HG03064 (cell line): Measurements from ENCODE around the gene LIF.
"Not testable (repeated sequence)": the region's sequence is repeated elsewhere in the genome, so short reads cannot be mapped to it uniquely, and the experiment has no call there.

Experiments
- ATAC-seq: cut with Tn5 transposase; IDR thresholded peaks from one replicate; pipeline ENCODE4 v1.9.1; 2021; ENCODE audit warnings: low read depth; ENCODE audit not compliant: unreplicated experiment

The LIF gene

GRCh38 chr22:30245181-30245984 is 1.2 kb downstream of the LIF start:
- ATAC-seq = no peak

- ATAC-seq = no peak
These were observed 1.9 kb downstream of the LIF start for GRCh38 chr22:30244641-30245040.

DNA sequence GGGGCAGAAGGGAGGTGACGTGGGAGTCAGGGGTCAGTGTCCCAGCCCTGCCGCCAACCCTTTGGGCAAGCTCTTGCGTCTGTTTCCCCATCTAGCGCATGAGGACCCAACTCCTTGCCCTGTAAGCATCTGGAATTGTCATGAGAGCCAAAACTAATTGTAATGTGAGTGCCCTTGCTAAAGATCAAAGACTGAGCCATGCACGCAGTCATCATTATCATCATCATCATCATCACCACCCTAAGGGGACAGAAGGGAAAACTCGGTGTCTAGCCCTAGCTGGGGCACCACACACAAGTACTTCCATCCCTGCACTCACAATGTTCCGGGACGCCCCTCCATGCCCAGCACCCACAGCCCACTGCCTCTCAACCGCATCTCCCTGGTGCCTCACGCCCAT is 2.5 kb downstream of the LIF start:
- ATAC-seq = no peak

DNA sequence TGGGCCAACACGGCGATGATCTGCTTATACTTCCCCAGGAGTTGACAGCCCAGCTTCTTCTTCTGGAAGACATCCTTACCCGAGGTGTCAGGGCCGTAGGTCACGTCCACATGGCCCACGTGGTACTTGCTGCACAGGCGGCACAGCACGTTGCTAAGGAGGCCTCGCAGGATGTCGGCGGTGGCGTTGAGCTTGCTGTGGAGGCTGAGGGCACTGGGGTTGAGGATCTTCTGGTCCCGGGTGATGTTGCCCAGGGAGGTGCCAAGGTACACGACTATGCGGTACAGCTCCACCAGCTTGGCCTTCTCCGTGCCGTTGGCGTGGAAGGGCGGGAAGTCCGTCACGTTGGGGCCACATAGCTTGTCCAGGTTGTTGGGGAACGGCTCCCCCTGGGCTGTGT is 2.9 kb downstream of the LIF start:
- no peak for ATAC-seq

GRCh38 chr22:30241576-30242371 is 4.8 kb downstream of the LIF start:
- no peak for ATAC-seq

DNA sequence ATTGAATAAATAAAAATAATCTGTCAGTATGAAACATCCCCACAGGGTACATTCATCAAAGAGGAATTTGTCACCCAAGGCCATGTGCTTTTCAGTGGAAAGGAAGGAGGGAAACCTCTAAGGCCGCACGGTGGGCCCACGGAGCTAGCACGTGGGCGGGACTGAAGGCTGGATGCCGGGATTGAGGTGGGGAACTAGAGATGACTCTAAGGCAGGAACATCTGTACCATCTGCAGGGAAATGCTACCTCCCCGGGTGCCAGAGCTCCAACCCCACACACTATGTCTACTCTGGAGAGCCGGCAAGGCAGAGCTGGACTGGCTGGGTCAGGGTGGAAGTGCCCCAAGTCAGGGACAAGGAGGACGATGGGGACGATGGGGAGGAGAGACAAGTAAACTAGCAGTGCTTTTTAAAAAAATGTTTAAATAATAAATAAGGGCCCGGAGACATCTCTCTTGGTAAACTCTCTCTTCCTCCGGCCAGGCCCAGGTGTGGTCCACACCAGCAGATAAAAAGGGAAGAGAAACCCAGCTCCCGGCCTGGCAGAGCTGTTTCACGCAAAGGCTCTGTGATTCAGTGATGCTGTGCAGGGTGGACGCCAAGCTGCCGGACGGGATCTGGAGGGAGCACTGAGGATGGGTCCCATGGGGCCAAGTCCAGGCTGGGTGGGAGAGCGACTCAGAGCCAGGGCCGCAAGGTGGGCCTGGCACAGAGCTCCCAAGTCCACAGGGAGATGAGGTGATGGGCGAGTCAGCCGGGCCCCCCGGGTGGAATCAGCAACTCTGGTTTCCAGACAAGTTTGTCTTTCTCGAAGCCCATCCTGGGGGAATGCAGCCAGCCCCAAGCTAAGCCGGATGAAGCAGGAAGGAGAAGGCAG is 5.8 kb downstream of the LIF start:
- ATAC-seq = no peak

DNA sequence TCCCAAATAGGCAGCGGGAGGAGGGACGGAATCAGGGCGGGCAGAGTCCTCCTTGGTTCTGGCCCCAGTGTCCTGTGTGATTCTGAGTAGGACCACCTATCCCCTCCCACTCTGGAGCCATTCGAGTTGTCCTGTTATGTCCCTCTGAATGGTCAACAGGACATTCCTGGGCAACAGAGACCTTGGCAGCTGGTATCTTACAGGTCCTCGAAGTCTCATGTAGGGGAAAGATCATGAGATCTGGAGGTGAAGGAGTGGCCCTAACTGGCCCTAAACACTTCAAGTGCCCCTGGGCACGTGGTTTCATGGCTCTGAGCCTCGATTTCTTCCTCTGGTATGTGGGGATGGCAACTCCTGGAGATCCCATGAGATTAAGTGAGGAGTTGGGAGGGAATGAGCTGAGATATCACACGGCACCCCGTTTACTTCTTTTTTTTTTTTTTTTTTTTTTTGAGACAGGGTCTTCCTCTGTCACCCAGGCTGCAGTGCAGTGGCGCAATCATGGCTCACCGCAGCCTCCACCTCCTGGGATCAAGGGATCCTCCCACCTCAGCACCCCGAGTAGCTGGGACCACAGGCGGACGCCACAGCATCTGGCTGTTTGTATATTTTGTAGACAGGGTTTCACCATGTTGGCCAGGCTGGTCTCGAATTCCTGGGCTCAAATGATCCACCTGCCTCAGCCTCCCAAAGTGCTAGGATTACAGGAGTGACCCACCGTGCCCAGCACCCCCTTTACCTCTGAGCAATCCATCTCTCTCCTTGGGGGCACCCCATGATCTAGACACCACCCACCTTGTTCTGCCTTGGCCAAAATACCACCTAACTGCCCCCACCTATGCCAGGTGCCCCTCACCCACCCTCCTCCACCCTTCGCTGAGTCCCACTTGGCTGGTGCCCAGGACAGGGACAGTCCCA is 6.8 kb downstream of the LIF start:
- ATAC-seq = no peak

GRCh38 chr22:30238661-30239487 is 7.7 kb downstream of the LIF start:
- ATAC-seq = no peak

- ATAC-seq = no peak
These were observed 8.4 kb downstream of the LIF start for GRCh38 chr22:30238136-30238535.

- ATAC-seq = no peak
These were observed 9.7 kb downstream of the LIF start for GRCh38 chr22:30236875-30237274.

DNA sequence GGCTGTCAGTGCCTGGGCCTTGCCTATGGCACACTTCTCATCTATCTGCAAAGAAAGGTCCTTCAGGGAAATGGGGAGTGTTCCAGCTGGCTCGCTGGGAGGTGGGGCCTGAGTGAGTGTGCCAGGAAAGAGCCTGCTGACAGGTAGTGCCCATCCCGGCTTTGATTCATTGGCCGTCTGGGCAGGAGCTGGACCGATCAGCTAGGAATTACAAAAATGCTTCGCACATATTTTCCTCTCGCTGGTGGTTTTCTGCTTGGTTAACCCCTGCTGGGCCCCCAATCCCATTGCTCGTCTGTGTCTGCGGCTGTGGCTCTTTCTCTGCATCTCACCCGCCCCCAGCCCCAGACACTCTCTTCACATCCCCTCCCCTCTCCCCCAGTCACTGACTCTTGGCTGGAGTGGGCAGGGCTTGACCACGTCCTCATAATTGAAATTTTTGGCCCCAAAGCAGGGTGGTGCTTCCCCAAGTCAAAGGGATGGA is 10.8 kb downstream of the LIF start:
- ATAC-seq = no peak

- no peak for ATAC-seq
These were observed 11.6 kb downstream of the LIF start for GRCh38 chr22:30234786-30235470.

GRCh38 chr22:30234325-30234724 is 12.2 kb downstream of the LIF start:
- not testable (repeated sequence) for ATAC-seq

DNA sequence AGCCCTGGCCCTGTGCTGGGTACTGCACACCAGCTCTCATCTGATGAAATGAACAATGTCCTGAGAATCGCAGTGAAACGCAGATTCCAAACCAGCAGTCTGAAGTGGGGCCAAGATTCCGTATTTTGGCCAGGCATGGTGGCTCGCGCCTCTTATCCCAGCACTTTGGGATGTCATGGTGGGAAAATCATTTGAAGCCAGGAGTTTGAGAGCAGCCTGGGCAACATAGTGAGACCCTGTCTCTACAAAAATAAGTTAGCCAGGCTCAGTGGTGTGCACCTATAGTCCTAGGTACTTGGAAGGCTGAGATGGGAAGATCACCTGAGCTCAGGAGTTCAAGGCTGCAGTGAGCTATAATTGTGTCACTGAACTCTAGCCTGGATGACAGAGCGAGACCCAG is 13.0 kb downstream of the LIF start:
- ATAC-seq = no peak

- no peak for ATAC-seq
These were observed 13.8 kb downstream of the LIF start for GRCh38 chr22:30232716-30233218.

- no peak for ATAC-seq
These were observed 15.6 kb downstream of the LIF start for GRCh38 chr22:30230787-30231461.

- no peak for ATAC-seq
These were observed 16.2 kb downstream of the LIF start for GRCh38 chr22:30230330-30230729.
